LNCAP (cell line): ENCODE data around the gene ZDHHC11.

Experiments used
- CTCF ChIP-seq: fragments of 450-650 bp; IDR thresholded peaks from 2 replicates; pipeline ENCODE4 v1.5.1; 2017; ENCODE audit warnings: mild to moderate bottlenecking

The ZDHHC11 gene

GRCh38 chr5:859391-859790 lies 8.6 kb upstream of the ZDHHC11 start:
- no peak for TF ChIP-seq CTCF

GRCh38 chr5:858726-859125 lies 7.9 kb upstream of the ZDHHC11 start:
- no peak for TF ChIP-seq CTCF

GRCh38 chr5:856531-857425 lies 6.0 kb upstream of the ZDHHC11 start:
- TF ChIP-seq CTCF, result no peak

- TF ChIP-seq CTCF, result no peak
These were observed 5.2 kb upstream of the ZDHHC11 start for GRCh38 chr5:855771-856530.

- no peak for TF ChIP-seq CTCF
These were observed 4.4 kb upstream of the ZDHHC11 start for GRCh38 chr5:854966-855743.

- no peak for TF ChIP-seq CTCF
These were observed 3.4 kb upstream of the ZDHHC11 start for GRCh38 chr5:854217-854616.
